ENCODE results near the gene CIPC. TPM values are rescaled to one million over a fixed set of nuclear protein-coding genes. Genes with fewer than 3 reads are reported as not detected.

Gene CIPC
- total RNA-seq, 6 experiments from 2014 or later: 9.1 to 12.5 (median 11.5) TPM

GRCh38 chr14:77123381-77124325, 25.6 kb downstream of the CIPC start:
- H3K4me3 Mint-ChIP-seq: peak overlapping the region; percentile 74; the same call in 1 of the 2 replicates
- TF ChIP-seq, protein P1, sequence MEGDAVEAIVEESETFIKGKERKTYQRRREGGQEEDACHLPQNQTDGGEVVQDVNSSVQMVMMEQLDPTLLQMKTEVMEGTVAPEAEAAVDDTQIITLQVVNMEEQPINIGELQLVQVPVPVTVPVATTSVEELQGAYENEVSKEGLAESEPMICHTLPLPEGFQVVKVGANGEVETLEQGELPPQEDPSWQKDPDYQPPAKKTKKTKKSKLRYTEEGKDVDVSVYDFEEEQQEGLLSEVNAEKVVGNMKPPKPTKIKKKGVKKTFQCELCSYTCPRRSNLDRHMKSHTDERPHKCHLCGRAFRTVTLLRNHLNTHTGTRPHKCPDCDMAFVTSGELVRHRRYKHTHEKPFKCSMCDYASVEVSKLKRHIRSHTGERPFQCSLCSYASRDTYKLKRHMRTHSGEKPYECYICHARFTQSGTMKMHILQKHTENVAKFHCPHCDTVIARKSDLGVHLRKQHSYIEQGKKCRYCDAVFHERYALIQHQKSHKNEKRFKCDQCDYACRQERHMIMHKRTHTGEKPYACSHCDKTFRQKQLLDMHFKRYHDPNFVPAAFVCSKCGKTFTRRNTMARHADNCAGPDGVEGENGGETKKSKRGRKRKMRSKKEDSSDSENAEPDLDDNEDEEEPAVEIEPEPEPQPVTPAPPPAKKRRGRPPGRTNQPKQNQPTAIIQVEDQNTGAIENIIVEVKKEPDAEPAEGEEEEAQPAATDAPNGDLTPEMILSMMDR (IDR thresholded peaks at IDR 0.05): no peak
- H3K4me1 Mint-ChIP-seq (ENCODE audit: low read depth): peaks cover 5% of the 10 kb centered on the region; the same call in 1 of the 2 replicates
- no peak for DNase-seq
- peaks cover 15% of the 10 kb centered on the region for H3K27me3 Mint-ChIP-seq (ENCODE audit: insufficient read depth)
- H3K36me3 Mint-ChIP-seq (ENCODE audit: low read depth): no peaks in the 10 kb centered on the region
- no peaks in the 10 kb centered on the region for H3K9me3 Mint-ChIP-seq
- no peak overlapping the region for H3K27ac Mint-ChIP-seq

GRCh38 chr14:77124345-77125280, 26.6 kb downstream of the CIPC start:
- Mint-ChIP-seq H3K4me3 (peak overlapping the region; percentile 74), H3K9me3 (no peaks in the 10 kb centered on the region), H3K27me3 (ENCODE audit: insufficient read depth) (peaks cover 20% of the 10 kb centered on the region), H3K27ac (no peak overlapping the region), H3K36me3 (ENCODE audit: low read depth) (no peaks in the 10 kb centered on the region), H3K4me1 (ENCODE audit: low read depth) (peaks cover 6% of the 10 kb centered on the region; the same call in 1 of the 2 replicates)
- TF ChIP-seq, protein P1 (IDR thresholded peaks at IDR 0.05): peak; percentile 85
- peak; percentile 4 for DNase-seq

DNA sequence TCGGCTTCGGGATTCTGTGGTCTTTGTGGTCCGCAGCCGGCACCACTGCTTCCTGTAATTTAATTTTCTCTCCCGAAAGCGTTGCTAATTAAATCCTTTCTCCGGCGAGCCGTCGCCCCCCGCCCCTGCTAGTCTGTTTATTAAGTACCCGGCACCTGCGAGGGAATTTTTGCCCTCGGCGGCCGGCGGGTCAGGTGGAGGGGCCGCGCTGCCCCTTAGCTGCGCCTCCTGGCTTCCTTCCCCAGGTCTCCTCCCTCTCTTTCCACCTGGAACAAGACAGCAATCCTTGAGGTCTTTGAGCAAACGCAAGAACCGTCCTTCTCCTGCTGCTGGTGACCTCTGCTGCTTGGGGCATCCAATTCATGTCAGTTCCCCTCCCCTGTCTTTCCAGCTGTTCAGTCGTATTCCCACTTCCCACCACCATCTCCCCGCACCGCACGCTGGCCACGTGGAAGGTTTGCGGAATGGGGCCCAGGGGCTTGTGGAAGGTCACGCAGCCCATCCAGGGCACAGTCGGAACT, 27.3 kb downstream of the CIPC start:
- Mint-ChIP-seq H3K9me3 (no peaks in the 10 kb centered on the region), H3K36me3 (ENCODE audit: low read depth) (no peaks in the 10 kb centered on the region), H3K4me1 (ENCODE audit: low read depth) (peaks cover 6% of the 10 kb centered on the region; the same call in 1 of the 2 replicates), H3K4me3 (peak overlapping the region; percentile 18), H3K27ac (no peak overlapping the region), H3K27me3 (ENCODE audit: insufficient read depth) (peaks cover 21% of the 10 kb centered on the region)
- TF ChIP-seq, protein P1 (IDR thresholded peaks at IDR 0.05): peak; percentile 15
- no peak for DNase-seq

DNA sequence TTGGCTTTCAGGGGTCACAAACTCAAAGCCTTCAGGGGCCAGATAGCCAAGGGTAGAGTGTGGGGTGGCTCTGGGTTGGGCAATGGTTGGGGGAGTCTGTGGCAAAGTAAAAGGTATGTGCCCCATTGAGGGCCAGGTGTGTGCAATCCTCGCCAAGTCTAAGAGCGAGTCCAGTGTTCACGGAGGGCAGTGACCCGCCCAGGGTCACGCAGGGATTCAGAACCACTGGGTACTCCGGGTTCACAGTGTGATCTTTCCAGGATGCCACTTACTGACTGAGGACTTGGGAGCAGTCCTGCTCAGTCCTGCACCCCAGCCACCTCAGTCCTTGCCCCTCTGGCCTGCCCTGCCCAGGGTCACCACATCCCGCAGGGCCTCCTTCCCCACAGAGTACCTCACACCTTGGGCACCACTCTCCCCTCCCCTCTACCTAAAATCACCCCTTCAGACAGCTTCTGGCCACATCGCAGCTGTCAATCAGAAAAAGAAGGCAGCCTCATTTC, 27.8 kb downstream of the CIPC start:
- Mint-ChIP-seq H3K36me3 (ENCODE audit: low read depth) (no peaks in the 10 kb centered on the region), H3K4me3 (no peak overlapping the region), H3K27ac (no peak overlapping the region), H3K4me1 (ENCODE audit: low read depth) (peaks cover 6% of the 10 kb centered on the region; the same call in 1 of the 2 replicates), H3K27me3 (ENCODE audit: insufficient read depth) (peaks cover 21% of the 10 kb centered on the region), H3K9me3 (no peaks in the 10 kb centered on the region)
- TF ChIP-seq, protein P1 (IDR thresholded peaks at IDR 0.05): no peak
- no peak for DNase-seq

DNA sequence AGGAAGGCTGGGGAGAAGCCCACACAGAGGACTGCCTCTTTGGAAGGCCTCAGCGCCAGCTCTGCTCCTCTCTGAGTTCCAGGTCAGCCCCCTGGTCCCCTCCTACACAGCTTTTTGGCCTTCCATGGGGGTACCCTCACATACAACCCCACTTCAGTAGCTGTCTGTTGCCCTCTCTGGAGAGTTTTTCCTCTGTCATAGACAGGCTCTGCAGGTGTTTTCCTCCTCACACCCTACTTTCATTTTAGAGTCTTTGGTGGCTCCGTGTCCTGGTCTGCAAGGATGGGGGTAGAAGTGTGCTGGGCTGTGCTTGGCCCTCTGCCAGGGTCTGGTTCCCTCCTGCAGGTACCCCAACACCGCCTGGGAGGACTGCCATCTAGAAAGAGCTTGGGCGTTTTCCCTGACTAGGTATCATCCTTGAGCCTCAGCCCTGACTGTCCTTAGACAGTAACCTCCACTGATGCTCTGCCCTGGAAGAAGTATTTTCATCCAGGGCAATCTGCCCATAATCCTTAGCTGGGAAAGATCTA, 28.5 kb downstream of the CIPC start:
- peaks cover 6% of the 10 kb centered on the region; the same call in 1 of the 2 replicates for H3K4me1 Mint-ChIP-seq (ENCODE audit: low read depth)
- TF ChIP-seq, protein P1 (IDR thresholded peaks at IDR 0.05): no peak
- peaks cover 23% of the 10 kb centered on the region for H3K27me3 Mint-ChIP-seq (ENCODE audit: insufficient read depth)
- no peaks in the 10 kb centered on the region for H3K9me3 Mint-ChIP-seq
- no peak overlapping the region for H3K27ac Mint-ChIP-seq
- no peaks in the 10 kb centered on the region for H3K36me3 Mint-ChIP-seq (ENCODE audit: low read depth)
- no peak for DNase-seq
- H3K4me3 Mint-ChIP-seq: no peak overlapping the region
